ENCODE results near the gene CRK.

The CRK gene

GRCh38 chr17:1471490-1471889 is 15.5 kb upstream of the CRK start:
- DNase-seq (ENCODE audit: low spot score) (no peak), ATAC-seq (ENCODE audit: low read depth) (no peak)
- no peak for TF ChIP-seq CTCF (IDR thresholded peaks at IDR 0.05; ENCODE audit: poor library complexity, severe bottlenecking)
- H3K9me3 ChIP-seq (ENCODE audit: severe bottlenecking) = no peaks in the 10 kb centered on the region
- H3K4me3 ChIP-seq (ENCODE audit: severe bottlenecking) = no peak overlapping the region
- H3K27ac ChIP-seq (ENCODE audit: poor library complexity, severe bottlenecking) = no peak overlapping the region
- no peaks in the 10 kb centered on the region for H3K4me1 ChIP-seq (ENCODE audit: insufficient read depth, poor library complexity, severe bottlenecking)
- no peaks in the 10 kb centered on the region for H3K27me3 ChIP-seq (ENCODE audit: insufficient read depth, poor library complexity, severe bottlenecking)
- H3K36me3 ChIP-seq (ENCODE audit: low read depth) = peaks cover 63% of the 10 kb centered on the region

- no peak for TF ChIP-seq CTCF (IDR thresholded peaks at IDR 0.05; ENCODE audit: poor library complexity, severe bottlenecking)
- ATAC-seq (ENCODE audit: low read depth) (no peak), DNase-seq (ENCODE audit: low spot score) (no peak)
- H3K9me3 ChIP-seq (ENCODE audit: severe bottlenecking) = no peaks in the 10 kb centered on the region
- no peak overlapping the region for H3K27ac ChIP-seq (ENCODE audit: poor library complexity, severe bottlenecking)
- H3K4me1 ChIP-seq (ENCODE audit: insufficient read depth, poor library complexity, severe bottlenecking) = no peaks in the 10 kb centered on the region
- H3K36me3 ChIP-seq (ENCODE audit: low read depth) = peaks cover 57% of the 10 kb centered on the region
- no peaks in the 10 kb centered on the region for H3K27me3 ChIP-seq (ENCODE audit: insufficient read depth, poor library complexity, severe bottlenecking)
- H3K4me3 ChIP-seq (ENCODE audit: severe bottlenecking) = no peak overlapping the region
Measured at GRCh38 chr17:1470755-1471462, 14.9 kb upstream of the CRK start.

GRCh38 chr17:1470071-1470754 is 14.2 kb upstream of the CRK start:
- H3K4me1 ChIP-seq (ENCODE audit: insufficient read depth, poor library complexity, severe bottlenecking) = no peaks in the 10 kb centered on the region
- no peak for ATAC-seq (ENCODE audit: low read depth)
- no peak for DNase-seq (ENCODE audit: low spot score)
- no peaks in the 10 kb centered on the region for H3K9me3 ChIP-seq (ENCODE audit: severe bottlenecking)
- H3K36me3 ChIP-seq (ENCODE audit: low read depth) = peaks cover 52% of the 10 kb centered on the region
- no peaks in the 10 kb centered on the region for H3K27me3 ChIP-seq (ENCODE audit: insufficient read depth, poor library complexity, severe bottlenecking)
- H3K4me3 ChIP-seq (ENCODE audit: severe bottlenecking) = no peak overlapping the region
- no peak overlapping the region for H3K27ac ChIP-seq (ENCODE audit: poor library complexity, severe bottlenecking)
- no peak for TF ChIP-seq CTCF (IDR thresholded peaks at IDR 0.05; ENCODE audit: poor library complexity, severe bottlenecking)

GRCh38 chr17:1469231-1469852 is 13.3 kb upstream of the CRK start:
- Histone ChIP-seq H3K27ac (ENCODE audit: poor library complexity, severe bottlenecking) (no peak overlapping the region), H3K27me3 (ENCODE audit: insufficient read depth, poor library complexity, severe bottlenecking) (no peaks in the 10 kb centered on the region), H3K4me3 (ENCODE audit: severe bottlenecking) (no peak overlapping the region), H3K4me1 (ENCODE audit: insufficient read depth, poor library complexity, severe bottlenecking) (no peaks in the 10 kb centered on the region), H3K36me3 (ENCODE audit: low read depth) (peaks cover 52% of the 10 kb centered on the region), H3K9me3 (ENCODE audit: severe bottlenecking) (no peaks in the 10 kb centered on the region)
- no peak for DNase-seq (ENCODE audit: low spot score)
- ATAC-seq (ENCODE audit: low read depth) = no peak
- no peak for TF ChIP-seq CTCF (IDR thresholded peaks at IDR 0.05; ENCODE audit: poor library complexity, severe bottlenecking)

All from RWPE2 (cell line).